K562 (cell line): ENCODE data around the gene HOXA1.

Source experiments
- ATF7 ChIP-seq: fragments of 450-650 bp; IDR thresholded peaks from 2 replicates; pipeline ENCODE4 v1.7.1; 2014; ENCODE audit warnings: mild to moderate bottlenecking, moderate library complexity
- CBX5 ChIP-seq: IDR thresholded peaks from 2 replicates; pipeline ENCODE4 v1.6.1; 2014; ENCODE audit warnings: low read depth, borderline replicate concordance
- EP300 ChIP-seq: IDR thresholded peaks from 2 replicates; pipeline ENCODE4 v1.6.1; 2012; ENCODE audit warnings: low read length, improper control_type of control experiment
- HDAC1 ChIP-seq, 2 experiments: fragments of 450-650 bp; IDR thresholded peaks; 2 replicates each; pipeline ENCODE4 v1.6.1; 2016 to 2017; ENCODE audit warnings: inconsistent platforms in 1 of 2, mild to moderate bottlenecking in 1 of 2, moderate library complexity in 1 of 2
- NFIC ChIP-seq: fragments of 450-650 bp; IDR thresholded peaks from 2 replicates; pipeline ENCODE4 v1.6.1; 2017; ENCODE audit warnings: mild to moderate bottlenecking, inconsistent platforms
- PTBP1 ChIP-seq: fragments of 200-400 bp; formaldehyde crosslinking; IDR thresholded peaks from 2 replicates; pipeline ENCODE4 v1.6.1; 2017; ENCODE audit warnings: low read depth, low read length
- SIN3A ChIP-seq, 2 experiments: fragments of 150-350 bp in 1 of 2; IDR thresholded peaks; 2 replicates each; pipeline ENCODE4 v1.6.1; 2011 to 2016; ENCODE audit warnings: borderline replicate concordance in 2 of 2, low read depth in 2 of 2, low read length in 2 of 2, mild to moderate bottlenecking in 2 of 2, moderate library complexity in 2 of 2; ENCODE audit not compliant: control insufficient read depth in 1 of 2
- ZNF707 ChIP-seq: fragments of 250-450 bp; sonication (Bioruptor Pico); conservative IDR thresholded peaks from 2 replicates; pipeline ENCODE4 v1.8.0; 2022; ENCODE audit warnings: inconsistent platforms, mild to moderate bottlenecking, moderate library complexity
- TF ChIP-seq, protein P1 (sequence below), 3 experiments: IDR thresholded peaks in 2 of 3; conservative IDR thresholded peaks in 1 of 3; 2 replicates each; pipeline ENCODE4 v1.5.1; 2011 to 2012; ENCODE audit warnings: low read length in 3 of 3, mild to moderate bottlenecking in 3 of 3, control low read depth in 2 of 3, improper control_type of control experiment in 1 of 3, inconsistent platforms in 1 of 3, low read depth in 1 of 3, mixed read lengths in 1 of 3, moderate library complexity in 1 of 3; ENCODE audit not compliant: insufficient read depth in 2 of 3

DNA sequence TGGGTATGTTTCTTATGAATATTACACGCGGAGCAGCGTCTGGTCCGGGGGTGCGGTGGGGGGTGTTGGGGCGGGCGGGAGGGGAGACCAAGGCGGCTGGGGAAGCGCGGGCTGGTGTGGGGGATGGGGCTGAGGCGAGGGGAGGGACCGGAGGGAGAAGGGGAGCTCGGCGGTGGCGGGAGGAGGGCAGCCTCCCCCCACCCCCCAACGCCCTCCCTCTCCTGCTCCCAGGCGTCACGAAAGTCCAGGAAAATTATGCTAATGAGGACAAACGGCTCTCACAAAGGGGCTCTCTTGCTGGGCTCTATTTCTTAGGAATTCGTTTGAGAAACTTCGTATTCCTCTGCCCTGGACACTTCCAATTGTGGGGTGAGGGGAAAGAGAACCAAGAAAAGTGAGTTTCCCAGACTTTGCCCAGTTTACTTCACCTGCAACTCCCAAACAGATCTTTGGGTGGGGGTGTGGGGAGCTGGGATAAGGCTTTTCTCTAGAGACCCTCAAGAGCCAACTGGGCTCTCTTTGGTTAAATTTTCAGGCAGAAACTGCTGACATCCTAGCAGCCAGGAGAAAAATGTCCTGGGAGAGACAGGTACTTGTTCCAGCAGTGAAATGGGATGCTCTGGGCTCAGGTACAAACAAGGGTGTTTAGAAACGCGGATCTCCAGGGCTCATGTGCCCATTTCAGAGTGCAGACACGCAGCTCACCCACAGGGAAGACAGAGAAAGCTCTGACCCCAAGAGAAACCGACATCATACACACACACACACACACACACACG, 18.4 kb upstream of the HOXA1 start:
- TF ChIP-seq HDAC1 (IDR thresholded peaks at IDR 0.05): no peak
- no peak for TF ChIP-seq NFIC
- no peak for TF ChIP-seq PTBP1
- TF ChIP-seq EP300: no peak
- TF ChIP-seq ZNF707: no peak
- TF ChIP-seq, protein P1, sequence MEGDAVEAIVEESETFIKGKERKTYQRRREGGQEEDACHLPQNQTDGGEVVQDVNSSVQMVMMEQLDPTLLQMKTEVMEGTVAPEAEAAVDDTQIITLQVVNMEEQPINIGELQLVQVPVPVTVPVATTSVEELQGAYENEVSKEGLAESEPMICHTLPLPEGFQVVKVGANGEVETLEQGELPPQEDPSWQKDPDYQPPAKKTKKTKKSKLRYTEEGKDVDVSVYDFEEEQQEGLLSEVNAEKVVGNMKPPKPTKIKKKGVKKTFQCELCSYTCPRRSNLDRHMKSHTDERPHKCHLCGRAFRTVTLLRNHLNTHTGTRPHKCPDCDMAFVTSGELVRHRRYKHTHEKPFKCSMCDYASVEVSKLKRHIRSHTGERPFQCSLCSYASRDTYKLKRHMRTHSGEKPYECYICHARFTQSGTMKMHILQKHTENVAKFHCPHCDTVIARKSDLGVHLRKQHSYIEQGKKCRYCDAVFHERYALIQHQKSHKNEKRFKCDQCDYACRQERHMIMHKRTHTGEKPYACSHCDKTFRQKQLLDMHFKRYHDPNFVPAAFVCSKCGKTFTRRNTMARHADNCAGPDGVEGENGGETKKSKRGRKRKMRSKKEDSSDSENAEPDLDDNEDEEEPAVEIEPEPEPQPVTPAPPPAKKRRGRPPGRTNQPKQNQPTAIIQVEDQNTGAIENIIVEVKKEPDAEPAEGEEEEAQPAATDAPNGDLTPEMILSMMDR (IDR thresholded peaks at IDR 0.05 in 2 of 3, conservative IDR thresholded peaks at IDR 0.05 in 1 of 3; ENCODE audit: insufficient read depth in 2 of 3, low read depth in 1 of 3, low read length in 3 of 3): no peak
- no peak for TF ChIP-seq SIN3A (IDR thresholded peaks at IDR 0.05; ENCODE audit: borderline replicate concordance in 2 of 2, control insufficient read depth in 1 of 2, low read depth in 2 of 2, low read length in 2 of 2)
- no peak for TF ChIP-seq ATF7
- no peak for TF ChIP-seq CBX5
